ENCODE data around the gene MIGA2. TPM values are rescaled to one million over a fixed set of nuclear protein-coding genes. Genes with fewer than 3 reads are reported as not detected.

Gene MIGA2
- total RNA-seq, 2 experiments from 2014 or later = 27.7 to 37.7 TPM

DNA sequence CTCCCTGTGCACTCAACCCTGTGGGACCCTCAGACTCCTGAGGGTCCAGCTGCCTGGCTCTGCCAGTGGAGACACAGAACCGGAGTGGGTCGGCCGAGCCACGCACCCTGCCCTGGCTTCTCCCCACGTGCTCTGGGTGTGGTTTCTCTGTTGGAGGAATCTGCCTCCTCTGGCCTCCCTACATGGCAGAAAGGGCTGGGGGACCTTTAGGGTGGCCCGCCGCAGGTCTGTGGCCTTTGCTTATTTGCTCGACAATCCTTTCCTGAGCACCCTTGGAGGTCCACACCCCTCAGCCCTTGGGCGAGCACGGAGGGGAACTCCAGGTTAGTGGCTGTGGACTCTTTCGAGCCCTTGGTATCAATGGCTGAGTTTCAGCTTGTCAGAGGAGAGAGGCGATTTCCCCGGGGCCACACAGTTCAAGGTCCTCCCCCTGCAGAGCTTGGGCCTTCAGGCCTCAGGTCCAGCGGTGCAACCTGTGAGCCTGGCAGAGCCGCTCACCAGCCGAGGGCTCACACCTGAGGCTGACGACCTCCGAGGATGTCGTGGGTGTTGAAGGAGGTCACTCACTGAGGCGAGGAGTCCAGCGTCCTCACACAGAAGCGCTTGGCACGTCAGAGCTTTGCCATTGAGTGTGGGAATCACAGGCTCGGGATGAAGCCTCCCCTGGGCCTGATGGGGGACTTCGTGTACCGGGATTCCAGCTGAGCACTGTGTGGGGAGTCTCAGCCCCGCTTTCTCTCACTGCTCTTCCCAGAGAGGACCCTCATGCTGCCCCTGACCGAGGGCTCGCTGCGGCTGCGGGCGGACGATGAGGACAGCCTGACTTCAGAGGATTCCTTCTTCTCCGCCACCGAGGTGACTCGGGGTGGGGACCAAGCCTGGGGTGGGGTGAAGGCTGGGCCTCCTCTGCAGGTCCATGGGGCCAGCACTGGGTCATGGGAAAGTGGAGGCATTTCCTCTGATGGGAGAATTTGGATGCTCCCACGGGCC is 23.7 kb downstream of the MIGA2 start:
- no peak for TF ChIP-seq CTCF (conservative IDR thresholded peaks at IDR 0.05; ENCODE audit: low read length)
- TF ChIP-seq EZH2phosphoT487 (IDR thresholded peaks at IDR 0.05; ENCODE audit: borderline replicate concordance, low read depth, low read length) = no peak
- Histone ChIP-seq H3K4me1 (ENCODE audit: insufficient read depth, low read length, poor library complexity, severe bottlenecking) (no peaks in the 10 kb centered on the region), H3K9me2 (ENCODE audit: insufficient read depth, low read length) (no peaks in the 10 kb centered on the region), H3K79me2 (ENCODE audit: insufficient read depth, low read depth, low read length) (no peaks in the 10 kb centered on the region), H3K4me3 (ENCODE audit: low read depth, low read length, poor library complexity, severe bottlenecking) (no peak overlapping the region), H4K20me1 (ENCODE audit: insufficient read depth, low read length) (no peaks in the 10 kb centered on the region), H3K36me3 (ENCODE audit: insufficient read depth, low read length) (peaks cover 52% of the 10 kb centered on the region), H3K4me2 (ENCODE audit: low read length) (no peak overlapping the region), H2AFZ (ENCODE audit: low read length) (no peak overlapping the region), H3K9me3 (ENCODE audit: low read length) (no peaks in the 10 kb centered on the region), H3K27ac (ENCODE audit: low read depth, low read length, poor library complexity, severe bottlenecking) (no peak overlapping the region)
- no peak for DNase-seq (ENCODE audit: low spot score)
- intact Hi-C loops (cut with micrococcal nuclease; ENCODE audit: unreplicated experiment) = no loop called here
- ChIA-PET CTCF (ENCODE audit: unreplicated experiment) (no interaction called here), POLR2A (no interaction called here)
- no TSS peak for BruUV-seq (replicated peaks)

- CTCF ChIA-PET (ENCODE audit: unreplicated experiment) = interaction anchor here (0.5 kb wide), 1 partner anchor 198 kb away, joined by 3 read pairs; no protein-coding TSS in a partner anchor
- Histone ChIP-seq H3K9me3 (ENCODE audit: low read length) (no peaks in the 10 kb centered on the region), H3K4me3 (ENCODE audit: low read depth, low read length, poor library complexity, severe bottlenecking) (no peak overlapping the region), H2AFZ (ENCODE audit: low read length) (no peak overlapping the region), H3K36me3 (ENCODE audit: insufficient read depth, low read length) (peaks cover 57% of the 10 kb centered on the region), H4K20me1 (ENCODE audit: insufficient read depth, low read length) (no peaks in the 10 kb centered on the region), H3K9me2 (ENCODE audit: insufficient read depth, low read length) (no peaks in the 10 kb centered on the region), H3K79me2 (ENCODE audit: insufficient read depth, low read depth, low read length) (no peaks in the 10 kb centered on the region), H3K27ac (ENCODE audit: low read depth, low read length, poor library complexity, severe bottlenecking) (no peak overlapping the region), H3K4me2 (ENCODE audit: low read length) (no peak overlapping the region), H3K4me1 (ENCODE audit: insufficient read depth, low read length, poor library complexity, severe bottlenecking) (no peaks in the 10 kb centered on the region)
- no peak for DNase-seq (ENCODE audit: low spot score)
- POLR2A ChIA-PET = no interaction called here
- TF ChIP-seq CTCF (conservative IDR thresholded peaks at IDR 0.05; ENCODE audit: low read length) (no peak), EZH2phosphoT487 (IDR thresholded peaks at IDR 0.05; ENCODE audit: borderline replicate concordance, low read depth, low read length) (no peak)
- intact Hi-C loops (cut with micrococcal nuclease; ENCODE audit: unreplicated experiment) = no loop called here
- no TSS peak for BruUV-seq (replicated peaks)
Measured at GRCh38 chr9:129060991-129061390, 24.6 kb downstream of the MIGA2 start.

GRCh38 chr9:129063061-129063460 is 26.6 kb downstream of the MIGA2 start:
- Histone ChIP-seq H3K27ac (ENCODE audit: low read depth, low read length, poor library complexity, severe bottlenecking) (no peak overlapping the region), H3K79me2 (ENCODE audit: insufficient read depth, low read depth, low read length) (no peaks in the 10 kb centered on the region), H4K20me1 (ENCODE audit: insufficient read depth, low read length) (no peaks in the 10 kb centered on the region), H3K9me3 (ENCODE audit: low read length) (no peaks in the 10 kb centered on the region), H3K36me3 (ENCODE audit: insufficient read depth, low read length) (peaks cover 44% of the 10 kb centered on the region), H2AFZ (ENCODE audit: low read length) (no peak overlapping the region), H3K9me2 (ENCODE audit: insufficient read depth, low read length) (no peaks in the 10 kb centered on the region), H3K4me2 (ENCODE audit: low read length) (no peak overlapping the region), H3K4me3 (ENCODE audit: low read depth, low read length, poor library complexity, severe bottlenecking) (no peak overlapping the region), H3K4me1 (ENCODE audit: insufficient read depth, low read length, poor library complexity, severe bottlenecking) (no peaks in the 10 kb centered on the region)
- TF ChIP-seq CTCF (conservative IDR thresholded peaks at IDR 0.05; ENCODE audit: low read length) (no peak), EZH2phosphoT487 (IDR thresholded peaks at IDR 0.05; ENCODE audit: borderline replicate concordance, low read depth, low read length) (no peak)
- POLR2A ChIA-PET = no interaction called here
- no peak for DNase-seq (ENCODE audit: low spot score)
- intact Hi-C loops (cut with micrococcal nuclease; ENCODE audit: unreplicated experiment) = no loop called here
- CTCF ChIA-PET (ENCODE audit: unreplicated experiment) = no interaction called here
- BruUV-seq (replicated peaks) = no TSS peak

All from OCI-LY7 (cell line).